GM12801 (cell line): ENCODE data around the gene KATNB1.

ENCODE experiments used
- CTCF ChIP-seq: IDR thresholded peaks from one replicate; pipeline ENCODE4 v1.5.1; 2011; ENCODE audit warnings: control low read depth; ENCODE audit not compliant: insufficient read length; ENCODE audit errors: extremely low read depth

KATNB1 gene

DNA sequence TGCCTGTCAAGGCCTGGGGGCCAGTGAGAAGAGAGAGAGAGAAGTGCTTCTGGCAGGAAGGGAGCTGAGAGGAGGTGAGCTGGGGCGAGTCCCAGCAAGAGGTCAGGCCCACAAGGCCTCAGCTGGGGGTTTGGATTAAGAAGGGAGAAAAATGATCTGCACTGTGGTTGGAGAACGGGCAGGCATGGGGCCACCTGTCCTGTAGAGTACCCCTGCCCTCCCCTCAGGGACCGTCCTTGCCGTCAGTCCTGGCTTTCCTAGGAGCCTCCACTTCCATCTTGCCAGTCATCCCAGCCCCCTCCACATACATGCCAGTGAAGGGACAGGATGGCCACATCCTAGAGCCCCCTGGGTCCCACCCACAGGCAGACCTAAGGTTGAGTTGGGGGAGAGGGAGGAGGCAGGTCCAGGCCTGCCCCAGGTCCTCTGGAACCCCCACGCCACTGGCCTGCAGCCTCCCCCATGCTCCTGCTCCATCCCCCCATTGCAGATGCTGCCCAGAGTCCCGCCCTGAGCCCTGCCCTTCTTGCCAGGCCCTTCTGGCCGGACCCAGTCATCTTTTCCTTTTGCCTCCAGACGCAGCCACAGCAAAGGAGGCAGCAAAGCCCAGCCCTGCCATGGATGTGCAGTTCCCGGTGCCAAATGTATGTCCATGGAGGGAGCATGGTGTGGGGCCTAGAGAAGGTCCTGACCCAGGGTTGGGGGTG, 18.9 kb downstream of the KATNB1 start:
- no peak for TF ChIP-seq CTCF

DNA sequence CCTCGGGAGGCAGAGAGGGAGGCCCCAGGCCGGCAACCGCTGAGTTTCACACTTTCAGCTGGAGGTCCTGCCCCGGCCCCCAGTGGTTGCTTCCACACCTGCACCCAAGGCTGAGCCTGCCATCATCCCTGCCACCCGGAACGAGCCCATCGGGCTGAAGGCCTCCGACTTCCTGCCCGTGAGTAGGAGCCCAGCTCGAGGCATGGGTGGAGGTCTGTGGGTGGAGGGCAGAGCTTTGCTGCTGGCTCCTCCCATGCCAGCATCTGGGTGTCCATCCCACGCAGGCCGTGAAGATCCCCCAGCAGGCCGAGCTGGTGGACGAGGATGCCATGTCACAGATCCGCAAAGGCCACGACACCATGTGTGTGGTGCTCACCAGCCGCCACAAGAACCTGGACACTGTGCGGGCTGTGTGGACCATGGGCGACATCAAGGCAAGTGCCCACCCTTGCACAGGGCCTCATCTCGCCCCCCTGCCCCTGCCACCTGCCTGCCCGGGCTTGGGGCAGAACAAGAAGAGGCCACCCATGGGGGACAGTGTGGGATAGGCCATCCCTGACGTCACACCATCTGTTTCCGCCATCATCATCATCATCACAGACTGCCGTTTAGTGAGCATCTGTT, 19.6 kb downstream of the KATNB1 start:
- no peak for TF ChIP-seq CTCF

GRCh38 chr16:57755726-57756423, 20.3 kb downstream of the KATNB1 start:
- TF ChIP-seq CTCF, result no peak

DNA sequence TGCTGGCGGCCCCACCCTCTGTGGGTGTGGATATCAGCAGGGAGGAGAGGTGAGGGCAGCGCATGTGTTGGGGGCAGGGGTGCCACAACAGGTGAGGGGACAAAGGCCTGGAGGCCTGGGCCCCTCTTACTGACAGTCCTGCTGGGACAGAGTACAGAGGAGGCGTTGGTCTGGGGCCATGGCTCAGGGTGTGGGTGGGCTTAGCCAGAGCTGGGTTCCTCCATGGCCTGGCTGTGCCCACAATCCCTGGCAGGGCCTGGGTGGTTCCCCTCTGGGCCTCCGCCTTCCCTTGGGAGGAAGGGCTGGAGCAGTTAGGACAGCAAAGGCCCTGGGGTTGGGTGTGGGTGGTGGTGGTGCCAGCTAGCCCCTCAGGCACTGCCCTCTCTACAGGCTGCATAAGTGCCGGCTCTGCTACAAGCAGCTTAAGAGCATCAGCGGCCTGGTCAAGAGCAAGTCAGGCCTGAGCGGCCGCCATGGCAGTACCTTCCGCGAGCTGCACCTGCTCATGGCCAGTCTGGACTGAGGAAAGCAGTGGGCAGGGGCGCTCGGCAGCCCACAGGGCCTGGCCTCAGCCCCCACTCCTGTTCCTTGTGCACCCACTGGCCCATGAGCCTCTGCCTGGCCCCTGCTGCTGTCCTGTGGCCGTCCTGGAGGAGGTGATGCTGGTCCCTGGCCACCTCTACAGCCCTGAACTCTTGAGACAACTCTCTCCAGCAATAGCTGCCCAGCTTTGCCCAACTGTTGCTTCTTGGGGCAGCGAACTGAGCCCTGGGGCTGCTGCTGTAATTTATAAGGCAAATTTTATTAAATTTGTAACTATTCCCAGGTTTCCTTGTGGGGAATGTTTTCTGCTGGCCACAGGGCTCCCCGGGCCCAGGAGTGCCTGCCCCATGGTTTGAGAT, 21.1 kb downstream of the KATNB1 start:
- no peak for TF ChIP-seq CTCF

DNA sequence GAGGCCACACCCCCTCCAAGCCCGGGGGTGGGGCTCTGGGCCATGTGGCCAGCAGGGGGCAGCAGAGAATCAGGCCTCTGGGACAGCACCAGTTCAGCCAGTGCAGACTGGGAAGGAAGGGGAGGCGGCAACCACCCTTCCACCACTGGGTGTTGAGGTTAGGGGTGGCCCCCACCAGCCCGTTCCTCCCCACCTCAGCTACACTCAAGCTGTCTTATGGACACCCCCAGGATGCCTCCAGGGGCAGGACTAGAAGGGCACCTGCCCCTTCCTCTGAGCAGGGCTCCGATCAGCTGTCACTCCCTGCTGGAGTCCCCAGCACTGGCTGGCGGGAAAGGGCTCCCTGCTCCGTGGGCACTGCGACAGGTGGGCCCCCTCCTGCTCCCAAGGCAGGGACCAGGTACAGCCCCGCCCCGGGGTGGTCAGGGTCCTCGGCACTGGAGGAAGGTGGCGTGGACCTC, 21.8 kb downstream of the KATNB1 start:
- no peak for TF ChIP-seq CTCF

- no peak for TF ChIP-seq CTCF
Measured at GRCh38 chr16:57757883-57758282, 22.3 kb downstream of the KATNB1 start.
